Prostate gland (tissue), 2 donors: ENCODE data around the gene RNF213.

Experiments
- POLR2A ChIP-seq: fragments of 450-650 bp; IDR thresholded peaks from one replicate; pipeline ENCODE4 v1.6.1; 2016; ENCODE audit warnings: antibody characterized with exemption, mild to moderate bottlenecking
- POLR2AphosphoS5 ChIP-seq: sonication (generic); formaldehyde crosslinking; IDR thresholded peaks from one replicate; pipeline ENCODE4 v1.6.1; 2017; ENCODE audit warnings: antibody characterized with exemption
- TF ChIP-seq, protein P1 (sequence below), 4 experiments: fragments of 200-600 bp in 2 of 4; fragments of 450-650 bp in 2 of 4; sonication (generic) in 2 of 4; IDR thresholded peaks; 1 replicate in 3 of 4; 2 replicates in 1 of 4; pipeline ENCODE4 v1.5.1; 2016 to 2019; ENCODE audit warnings: antibody characterized with exemption in 4 of 4, mild to moderate bottlenecking in 2 of 4, moderate library complexity in 2 of 4

DNA sequence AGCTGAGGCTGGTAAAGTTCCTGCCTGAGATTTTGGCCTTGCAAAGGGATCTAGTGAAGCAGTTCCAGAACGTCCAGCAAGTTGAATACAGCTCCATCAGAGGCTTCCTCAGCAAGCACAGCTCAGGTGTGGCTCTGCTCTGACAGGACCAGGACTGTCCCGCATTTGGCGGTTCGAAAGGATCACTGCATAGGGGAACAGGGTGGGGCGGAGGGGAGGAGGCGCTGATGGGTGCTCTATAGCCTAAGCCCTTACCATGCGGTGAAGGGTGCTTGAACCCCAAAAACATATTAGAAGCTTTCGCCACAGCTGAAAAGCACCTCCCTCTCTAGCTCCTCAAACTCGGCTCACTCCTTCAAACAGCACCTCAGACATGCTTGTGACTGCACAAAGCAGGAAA is 124.4 kb downstream of the RNF213 start:
- TF ChIP-seq, protein P1, sequence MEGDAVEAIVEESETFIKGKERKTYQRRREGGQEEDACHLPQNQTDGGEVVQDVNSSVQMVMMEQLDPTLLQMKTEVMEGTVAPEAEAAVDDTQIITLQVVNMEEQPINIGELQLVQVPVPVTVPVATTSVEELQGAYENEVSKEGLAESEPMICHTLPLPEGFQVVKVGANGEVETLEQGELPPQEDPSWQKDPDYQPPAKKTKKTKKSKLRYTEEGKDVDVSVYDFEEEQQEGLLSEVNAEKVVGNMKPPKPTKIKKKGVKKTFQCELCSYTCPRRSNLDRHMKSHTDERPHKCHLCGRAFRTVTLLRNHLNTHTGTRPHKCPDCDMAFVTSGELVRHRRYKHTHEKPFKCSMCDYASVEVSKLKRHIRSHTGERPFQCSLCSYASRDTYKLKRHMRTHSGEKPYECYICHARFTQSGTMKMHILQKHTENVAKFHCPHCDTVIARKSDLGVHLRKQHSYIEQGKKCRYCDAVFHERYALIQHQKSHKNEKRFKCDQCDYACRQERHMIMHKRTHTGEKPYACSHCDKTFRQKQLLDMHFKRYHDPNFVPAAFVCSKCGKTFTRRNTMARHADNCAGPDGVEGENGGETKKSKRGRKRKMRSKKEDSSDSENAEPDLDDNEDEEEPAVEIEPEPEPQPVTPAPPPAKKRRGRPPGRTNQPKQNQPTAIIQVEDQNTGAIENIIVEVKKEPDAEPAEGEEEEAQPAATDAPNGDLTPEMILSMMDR (IDR thresholded peaks at IDR 0.05), result no peak
- TF ChIP-seq POLR2AphosphoS5 (no peak), POLR2A (no peak)
